H1 (cell line): ENCODE data around the gene R3HDM4. TPM values are rescaled to one million over a fixed set of nuclear protein-coding genes. Genes with fewer than 3 reads are reported as not detected.

Experiments used
- CTCF ChIA-PET: fragments of 300-600 bp; sonication (Branson Sonifier 250); formaldehyde crosslinking; loops from one replicate; lab custom pipeline; 2021; ENCODE audit not compliant: partially characterized antibody; lab: Charles Lee
- POLR2A ChIA-PET: fragments of 300-600 bp; sonication (Branson Sonifier 250); formaldehyde crosslinking; loops from one replicate; lab custom pipeline; 2021; ENCODE audit warnings: inconsistent platforms; ENCODE audit not compliant: partially characterized antibody; lab: Charles Lee
- DNase-seq, 2 experiments: peaks; one replicate each; pipeline versions ENCODE4 v3.0.0 to v3.0.0-alpha.2; 2010 to 2022; ENCODE audit warnings: low spot score in 2 of 2, low read depth in 1 of 2, mixed read lengths in 1 of 2
- FAIRE-seq: peaks from 2 replicates; lab custom pipeline; 2011; peaks lifted over from hg19 to GRCh38; lab: Jason Lieb, UNC
- H2AFZ ChIP-seq: 2 replicates; pipeline ENCODE4 v1.8.1; 2012; ENCODE audit warnings: low read length, inconsistent platforms
- H2AK5ac ChIP-seq: 2 replicates; pipeline ENCODE4 v1.6.1; 2013; ENCODE audit warnings: low read depth, low read length
- H2BK120ac ChIP-seq: replicated peaks from 2 replicates; pipeline ENCODE3; 2013; ENCODE audit warnings: low read depth, low read length, inconsistent platforms
- H2BK12ac ChIP-seq: 2 replicates; pipeline ENCODE4 v1.6.1; 2013; ENCODE audit warnings: low read depth, low read length
- H2BK15ac ChIP-seq: 2 replicates; pipeline ENCODE4 v1.6.1; 2013; ENCODE audit warnings: low read length
- H2BK20ac ChIP-seq: 2 replicates; pipeline ENCODE4 v1.6.1; 2013; ENCODE audit warnings: low read length
- H2BK5ac ChIP-seq: 2 replicates; pipeline ENCODE4 v1.6.1; 2013; ENCODE audit warnings: low read depth, low read length
- H3K14ac ChIP-seq: 2 replicates; pipeline ENCODE4 v1.6.1; 2013; ENCODE audit warnings: inconsistent platforms; ENCODE audit not compliant: insufficient read length
- H3K18ac ChIP-seq: 2 replicates; pipeline ENCODE4 v1.6.1; 2013; ENCODE audit warnings: low read length; ENCODE audit errors: extremely low read depth
- H3K23ac ChIP-seq: 2 replicates; pipeline ENCODE4 v1.6.1; 2013; ENCODE audit warnings: inconsistent platforms; ENCODE audit not compliant: insufficient read length
- H3K23me2 ChIP-seq: 2 replicates; pipeline ENCODE4 v1.6.1; 2013; ENCODE audit warnings: low read depth, low read length
- H3K27ac ChIP-seq: 2 replicates; pipeline ENCODE4 v1.6.1; 2011; ENCODE audit warnings: low read depth, low read length, inconsistent platforms
- H3K27me3 ChIP-seq, 4 experiments: replicated peaks in 1 of 4; 1 replicate in 1 of 4; 2 replicates in 3 of 4; pipeline versions ENCODE4 v1.6.1 to v1.8.1; 2011 to 2013; ENCODE audit warnings: low read length in 3 of 4, mild to moderate bottlenecking in 3 of 4, inconsistent platforms in 2 of 4, mixed read lengths in 2 of 4, moderate library complexity in 1 of 4; ENCODE audit not compliant: control insufficient read depth in 3 of 4, insufficient read depth in 3 of 4; ENCODE audit errors: extremely low read depth in 1 of 4
- H3K36me3 ChIP-seq, 4 experiments: 2 replicates each; pipeline versions ENCODE4 v1.6.1 to v1.8.1; 2011 to 2013; ENCODE audit warnings: mild to moderate bottlenecking in 4 of 4, low read length in 3 of 4, moderate library complexity in 2 of 4, control low read depth in 1 of 4, inconsistent platforms in 1 of 4; ENCODE audit not compliant: insufficient read depth in 4 of 4, control insufficient read depth in 2 of 4
- H3K4ac ChIP-seq: replicated peaks from 2 replicates; pipeline ENCODE3; 2013; ENCODE audit warnings: low read length, low read depth, mixed read lengths, inconsistent platforms; ENCODE audit not compliant: insufficient read length
- H3K4me1 ChIP-seq, 4 experiments: replicated peaks in 1 of 4; 1 replicate in 1 of 4; 2 replicates in 3 of 4; pipeline versions ENCODE4 v1.6.1 to v1.8.1; 2011 to 2013; ENCODE audit warnings: low read length in 3 of 4, inconsistent platforms in 2 of 4, mixed read lengths in 1 of 4; ENCODE audit not compliant: insufficient read depth in 4 of 4, control insufficient read depth in 3 of 4
- H3K4me2 ChIP-seq, 2 experiments: 2 replicates each; pipeline versions ENCODE4 v1.6.1 to v1.8.1; 2011 to 2013; ENCODE audit warnings: low read depth in 2 of 2, low read length in 2 of 2, control low read depth in 1 of 2, inconsistent platforms in 1 of 2, mild to moderate bottlenecking in 1 of 2; ENCODE audit not compliant: insufficient read depth in 1 of 2
- H3K4me3 ChIP-seq, 4 experiments: fragments of 200-600, 300-600 bp in 1 of 4; sonication (generic), shearing (Covaris generic), sonication (Bioruptor Twin) in 1 of 4; 2 replicates each; pipeline versions ENCODE4 v1.5.1 to v1.8.1; 2011 to 2016; ENCODE audit warnings: low read length in 4 of 4, low read depth in 3 of 4, control low read depth in 2 of 4, inconsistent platforms in 2 of 4, mild to moderate bottlenecking in 2 of 4, mixed read lengths in 1 of 4, moderate library complexity in 1 of 4; ENCODE audit not compliant: insufficient read depth in 2 of 4; ENCODE audit errors: extremely low read depth in 1 of 4
- H3K56ac ChIP-seq: replicated peaks from 2 replicates; pipeline ENCODE3; 2013; ENCODE audit warnings: low read depth, mild to moderate bottlenecking, mixed read lengths, low read length, inconsistent platforms; ENCODE audit not compliant: insufficient read length
- H3K79me1 ChIP-seq: 2 replicates; pipeline ENCODE4 v1.6.1; 2013; ENCODE audit warnings: low read depth, low read length, control low read depth
- H3K79me2 ChIP-seq, 2 experiments: 2 replicates each; pipeline versions ENCODE4 v1.6.1 to v1.8.1; 2012 to 2013; ENCODE audit warnings: low read length in 2 of 2, mild to moderate bottlenecking in 2 of 2, inconsistent platforms in 1 of 2; ENCODE audit not compliant: insufficient read depth in 2 of 2, control insufficient read depth in 1 of 2
- H3K9ac ChIP-seq, 4 experiments: replicated peaks in 1 of 4; 1 replicate in 1 of 4; 2 replicates in 3 of 4; pipeline versions ENCODE4 v1.6.1 to v1.8.1; 2011 to 2013; ENCODE audit warnings: low read depth in 3 of 4, low read length in 3 of 4, control low read depth in 2 of 4, mild to moderate bottlenecking in 2 of 4, moderate library complexity in 2 of 4, inconsistent platforms in 1 of 4; ENCODE audit errors: extremely low read depth in 1 of 4
- H3K9me3 ChIP-seq, 2 experiments: 2 replicates each; pipeline versions ENCODE4 v1.6.1 to v1.8.1; 2012 to 2013; ENCODE audit warnings: mild to moderate bottlenecking in 2 of 2, moderate library complexity in 2 of 2, control low read depth in 1 of 2, inconsistent platforms in 1 of 2, low read depth in 1 of 2, low read length in 1 of 2, mixed read lengths in 1 of 2; ENCODE audit not compliant: insufficient read depth in 2 of 2
- H4K20me1 ChIP-seq, 2 experiments: replicated peaks in 1 of 2; 2 replicates each; pipeline versions ENCODE3 to v1.8.1; 2011 to 2013; ENCODE audit warnings: inconsistent platforms in 2 of 2, low read length in 2 of 2, mild to moderate bottlenecking in 1 of 2; ENCODE audit not compliant: insufficient read depth in 2 of 2, control insufficient read depth in 1 of 2
- H4K5ac ChIP-seq: 2 replicates; pipeline ENCODE4 v1.6.1; 2013; ENCODE audit warnings: low read length, low read depth, mixed read lengths, inconsistent platforms; ENCODE audit not compliant: insufficient read length
- H4K8ac ChIP-seq: 2 replicates; pipeline ENCODE4 v1.8.0; 2013; ENCODE audit warnings: mild to moderate bottlenecking, moderate library complexity, low read length, inconsistent platforms; ENCODE audit not compliant: insufficient read depth; ENCODE audit errors: extremely low read depth
- H4K91ac ChIP-seq: replicated peaks from 2 replicates; pipeline ENCODE3; 2013; ENCODE audit warnings: low read length, mixed read lengths, inconsistent platforms; ENCODE audit not compliant: insufficient read length
- EZH2 ChIP-seq: fragments of 200-600 bp; sonication (generic); IDR thresholded peaks from 2 replicates; pipeline ENCODE4 v1.7.1; 2012; ENCODE audit warnings: low read depth, mild to moderate bottlenecking, moderate library complexity, low read length, inconsistent platforms; ENCODE audit not compliant: severe bottlenecking
- GABPA ChIP-seq: IDR thresholded peaks from 2 replicates; pipeline ENCODE4 v1.6.1; 2011; ENCODE audit warnings: mild to moderate bottlenecking, low read length, moderate library complexity, borderline replicate concordance; ENCODE audit not compliant: insufficient read depth
- TCF12 ChIP-seq: IDR thresholded peaks from 2 replicates; pipeline ENCODE4 v1.6.1; 2011; ENCODE audit warnings: low read depth, mild to moderate bottlenecking, low read length
- WGBS, 2 experiments: shearing (Covaris generic) in 1 of 2; methylation state at CpG; one replicate each; pipeline versions ENCODE4 v1.1.6 to v1.1.7; 2013 to 2015; ENCODE audit warnings: low lambda C conversion rate in 2 of 2, mixed read lengths in 2 of 2, inconsistent platforms in 1 of 2, low coverage in 1 of 2, missing lambda C conversion rate in 1 of 2; ENCODE audit not compliant: insufficient replicate concordance in 2 of 2, insufficient coverage in 1 of 2, insufficient read length in 1 of 2; ENCODE audit errors: extremely low coverage in 1 of 2, missing lambda C conversion rate in 1 of 2; 5-methylcytosine and 5-hydroxymethylcytosine counted together
- polyA plus RNA-seq, 7 experiments: library from polyadenylated mRNA; depleted of rRNA in 3 of 7; stranded (reverse) in 5 of 7; unstranded in 2 of 7; fragments of >200 nt in 5 of 7; fragments of 200-250 nt in 2 of 7; gene quantifications; 1 replicate in 5 of 7; 2 replicates in 1 of 7; 4 replicates in 1 of 7; pipeline versions ENCODE4 v1.2.1 to v1.2.3, GENCODE V29; 2011 to 2013; ENCODE audit warnings: missing spikeins in 2 of 7, mixed read lengths in 2 of 7
- total RNA-seq: library from RNA; stranded (reverse); fragmentation: NEBNext Ultra II Directional; extraction: Animal tissue kit (Norgen Biotek cat#: 25700); gene quantifications from 2 replicates; pipeline ENCODE4 v1.2.1, GENCODE V29; 2021

The R3HDM4 gene
- total and polyA plus RNA-seq, 2 of the 8 experiments (the other 6 are each of a cell fraction or from before 2014, with no cell fraction given), result 76.8 to 102 TPM

DNA sequence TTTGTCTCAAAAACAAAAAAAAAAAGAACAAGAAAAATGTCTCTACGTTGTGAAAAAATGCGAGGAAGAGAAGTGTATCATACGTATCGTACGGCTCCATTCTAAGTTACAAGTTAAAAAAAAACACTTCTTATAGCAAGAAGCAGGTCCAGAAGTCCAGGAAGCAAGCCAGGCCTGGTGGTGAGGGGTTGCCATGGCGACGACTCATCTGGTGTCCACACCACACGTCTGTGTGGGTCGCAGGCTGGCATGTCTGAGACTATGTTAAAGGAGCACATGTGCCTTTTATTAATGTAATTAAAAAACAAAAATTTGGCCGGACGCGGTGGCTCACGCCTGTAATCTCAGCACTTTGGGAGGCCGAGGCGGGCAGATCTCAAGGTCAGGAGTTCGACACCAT, 25.9 kb downstream of the R3HDM4 start:
- TF ChIP-seq GABPA, result no peak
- no peak for TF ChIP-seq EZH2
- TF ChIP-seq TCF12, result no peak
- no peaks in the 10 kb centered on the region for H3K27me3 ChIP-seq
- no peak overlapping the region for H2BK12ac ChIP-seq
- H3K23ac ChIP-seq, result no peak overlapping the region
- peaks cover 5 to 17% of the 10 kb centered on the region in 2 experiments for H4K20me1 ChIP-seq
- no peak overlapping the region for H4K91ac ChIP-seq
- H4K5ac ChIP-seq, result no peak overlapping the region
- H3K79me1 ChIP-seq, result peaks cover 7% of the 10 kb centered on the region
- H2AK5ac ChIP-seq, result no peak overlapping the region
- WGBS, 2 experiments, result 86% methylated on average over 16 of the region's 16 CpGs; no CpG with 5 or more reads in 1 of the 2 experiments
- H3K9me3 ChIP-seq, result no peaks in the 10 kb centered on the region
- no peak overlapping the region for H2BK15ac ChIP-seq
- FAIRE-seq (no peak), DNase-seq (no peak)
- no peak overlapping the region for H2BK120ac ChIP-seq
- H3K56ac ChIP-seq, result no peak overlapping the region
- POLR2A ChIA-PET, result interaction anchor here (8.8 kb wide), 1 partner anchor 9 kb away, joined by 82 read pairs; no protein-coding TSS in a partner anchor
- H3K4me2 ChIP-seq, result no peak overlapping the region
- H2AFZ ChIP-seq, result no peak overlapping the region
- H3K4me1 ChIP-seq, result peaks cover 0 to 2% (median 0%) of the 10 kb centered on the region in 4 experiments; a peak in 2 of 7 replicates
- H3K14ac ChIP-seq, result no peak overlapping the region
- H3K9ac ChIP-seq, result no peak overlapping the region
- H2BK20ac ChIP-seq, result no peak overlapping the region
- no peak overlapping the region for H3K27ac ChIP-seq
- no peak overlapping the region for H3K4ac ChIP-seq
- no peak overlapping the region for H2BK5ac ChIP-seq
- no peaks in the 10 kb centered on the region; a peak in 1 of 4 replicates for H3K79me2 ChIP-seq
- no peak overlapping the region for H4K8ac ChIP-seq
- peaks cover 0 to 21% (median 10%) of the 10 kb centered on the region in 4 experiments; a peak in 4 of 8 replicates for H3K36me3 ChIP-seq
- no peak overlapping the region for H3K18ac ChIP-seq
- H3K4me3 ChIP-seq, result no peak overlapping the region
- CTCF ChIA-PET, result no interaction called here
- H3K23me2 ChIP-seq, result no peaks in the 10 kb centered on the region
